GM18502 (cell line): Measurements from ENCODE around the gene EFCAB8.
"Not testable (repeated sequence)": the region's sequence is repeated elsewhere in the genome, so short reads cannot be mapped to it uniquely, and the experiment has no call there.

Experiments
- ATAC-seq: cut with Tn5 transposase; IDR thresholded peaks from one replicate; pipeline ENCODE4 v1.9.1; 2021; ENCODE audit warnings: mild to moderate bottlenecking; ENCODE audit not compliant: unreplicated experiment, poor library complexity

Gene EFCAB8

GRCh38 chr20:32966881-32967781, 108.4 kb downstream of the EFCAB8 start:
- ATAC-seq: peak; percentile 52

GRCh38 chr20:32967961-32968457, 109.3 kb downstream of the EFCAB8 start:
- ATAC-seq: no peak

- no peak for ATAC-seq
Observed at GRCh38 chr20:32968478-32969241, 109.9 kb downstream of the EFCAB8 start.

- no peak for ATAC-seq
Observed at GRCh38 chr20:32969356-32970114, 110.8 kb downstream of the EFCAB8 start.

- no peak for ATAC-seq
Observed at GRCh38 chr20:32970115-32970972, 111.6 kb downstream of the EFCAB8 start.

- ATAC-seq: no peak
Observed at GRCh38 chr20:32970973-32971300, 112.2 kb downstream of the EFCAB8 start.

GRCh38 chr20:32971703-32972161, 113.0 kb downstream of the EFCAB8 start:
- peak; percentile 28 for ATAC-seq

- ATAC-seq: peak; percentile 87
Observed at GRCh38 chr20:32972181-32973076, 113.7 kb downstream of the EFCAB8 start.

- ATAC-seq: no peak
Observed at GRCh38 chr20:32973077-32973717, 114.5 kb downstream of the EFCAB8 start.

GRCh38 chr20:32974204-32975064, 115.7 kb downstream of the EFCAB8 start:
- not testable (repeated sequence) for ATAC-seq

GRCh38 chr20:32975121-32975520, 116.4 kb downstream of the EFCAB8 start:
- ATAC-seq: not testable (repeated sequence)

GRCh38 chr20:32975698-32976674, 117.3 kb downstream of the EFCAB8 start:
- no peak for ATAC-seq

- no peak for ATAC-seq
Observed at GRCh38 chr20:32976746-32977145, 118.0 kb downstream of the EFCAB8 start.

GRCh38 chr20:32977281-32978008, 118.7 kb downstream of the EFCAB8 start:
- no peak for ATAC-seq

GRCh38 chr20:32978009-32978335, 119.2 kb downstream of the EFCAB8 start:
- ATAC-seq: no peak
